ENCODE data around the gene OSBPL1A. TPM values are rescaled to one million over a fixed set of nuclear protein-coding genes. Genes with fewer than 3 reads are reported as not detected.

Gene OSBPL1A
- total RNA-seq (10 to 100 TPM; 49.7 to 85.4 (median 76.1) TPM), polyA plus RNA-seq (10 to 100 TPM; 32.8 to 40.6 TPM)
- long read RNA-seq, donor 1, full-length matches to known transcripts = 50 of 135 reads
- long read RNA-seq, donor 1, partial matches to known transcripts = 67 of 135 reads
- long read RNA-seq, donor 1, other reads (novel, unspliced or antisense) = 18 of 135 reads
- long read RNA-seq, donor 2, transcript OSBPL1A-204 (14 exons, 3,317 nt) = major isoform, 23 of 106 reads
- long read RNA-seq, donor 2, partial matches to known transcripts = 68 of 106 reads
- long read RNA-seq, donor 2, other reads (novel, unspliced or antisense) = 15 of 106 reads
- long read RNA-seq, donor 3, transcript OSBPL1A-204 (14 exons, 3,317 nt) = major isoform, 53 of 148 reads
- long read RNA-seq, donor 3, partial matches to known transcripts = 72 of 148 reads
- long read RNA-seq, donor 3, other reads (novel, unspliced or antisense) = 23 of 148 reads

- H3K9me3 ChIP-seq = no peaks in the 10 kb centered on the region
- H3K36me3 ChIP-seq = no peaks in the 10 kb centered on the region
- peak in 1 of 2 donors; percentile 54 for TF ChIP-seq POLR2A (IDR thresholded peaks at IDR 0.05)
- peak in 1 of 12 donors; percentile 28 for TF ChIP-seq CTCF (IDR thresholded peaks at IDR 0.05)
- intact Hi-C loops (cut with DNase I) = loop anchor here in 3 of 10 donors (2.0 to 5.0 kb wide), 4 partner anchors 29 to 954 kb away; partner anchors contain the start of genes IMPACT (in 2 of the 3) and ZNF521 (in 1 of the 3)
- DNase-seq (peak; percentile 95 to 98 (median 96)), ATAC-seq (peak; percentile 97 to 99 (median 98))
- H3K27me3 ChIP-seq = no peaks in the 10 kb centered on the region
- WGBS, 4 donors = 2 to 7% (median 3%) methylated on average over 12 to 55 of the region's 55 CpGs
- peak within 1 kb of the TSS; percentile 65 to 88 (median 76) for H3K4me3 ChIP-seq
- H3K4me1 ChIP-seq = peaks cover 0 to 20% (median 6%) of the 10 kb centered on the region in 12 donors
- peak within 1 kb of the TSS in 11 of 12 donors; percentile 66 to 94 (median 84) for H3K27ac ChIP-seq
Observed at GRCh38 chr18:24397694-24398368, at the start of gene OSBPL1A. Gene OSBPL1A, minus strand, starts transcription at chr18:24397824. Its CDS starts 20,291 bp downstream, at chr18:24377533.

GRCh38 chr18:24446953-24447538, 49.4 kb upstream of the OSBPL1A start:
- no peaks in the 10 kb centered on the region for H3K9me3 ChIP-seq
- no peak overlapping the region for H3K4me3 ChIP-seq
- DNase-seq = no peak
- TF ChIP-seq POLR2A (IDR thresholded peaks at IDR 0.05) (no peak), CTCF (IDR thresholded peaks at IDR 0.05) (peak in 4 of 12 donors; percentile 7 to 29 (median 13))
- ATAC-seq = no peak
- WGBS, 4 donors = 81 to 95% (median 88%) methylated on average over 1 of the region's 1 CpG
- peaks cover 0 to 6% (median 0%) of the 10 kb centered on the region in 12 donors for H3K4me1 ChIP-seq
- H3K27ac ChIP-seq = no peak overlapping the region
- peaks cover 0 to 100% (median 94%) of the 10 kb centered on the region in 9 donors for H3K36me3 ChIP-seq
- no peaks in the 10 kb centered on the region for H3K27me3 ChIP-seq
- intact Hi-C loops (cut with DNase I) = no loop called here

GRCh38 chr18:24446453-24446852, 48.8 kb upstream of the OSBPL1A start:
- no peak overlapping the region for H3K27ac ChIP-seq
- H3K36me3 ChIP-seq = peaks cover 0 to 100% (median 93%) of the 10 kb centered on the region in 9 donors
- no peak overlapping the region for H3K4me3 ChIP-seq
- no peak for ATAC-seq
- no peaks in the 10 kb centered on the region for H3K27me3 ChIP-seq
- 95 to 99% (median 98%) methylated on average over 1 of the region's 1 CpG for WGBS, 4 donors
- intact Hi-C loops (cut with DNase I) = no loop called here
- H3K9me3 ChIP-seq = no peaks in the 10 kb centered on the region
- peaks cover 0 to 6% (median 0%) of the 10 kb centered on the region in 12 donors for H3K4me1 ChIP-seq
- DNase-seq = no peak
- no peak for TF ChIP-seq POLR2A (IDR thresholded peaks at IDR 0.05)
- TF ChIP-seq CTCF (IDR thresholded peaks at IDR 0.05) = no peak

Measured in heart left ventricle (tissue), 16 donors.